ENCODE results near the gene VTCN1. TPM values are rescaled to one million over a fixed set of nuclear protein-coding genes. Genes with fewer than 3 reads are reported as not detected.

Gene VTCN1
- total and polyA plus RNA-seq, 2 donors (not counting 3 experiments of a cell fraction or from before 2014, with no cell fraction given): not detected

DNA sequence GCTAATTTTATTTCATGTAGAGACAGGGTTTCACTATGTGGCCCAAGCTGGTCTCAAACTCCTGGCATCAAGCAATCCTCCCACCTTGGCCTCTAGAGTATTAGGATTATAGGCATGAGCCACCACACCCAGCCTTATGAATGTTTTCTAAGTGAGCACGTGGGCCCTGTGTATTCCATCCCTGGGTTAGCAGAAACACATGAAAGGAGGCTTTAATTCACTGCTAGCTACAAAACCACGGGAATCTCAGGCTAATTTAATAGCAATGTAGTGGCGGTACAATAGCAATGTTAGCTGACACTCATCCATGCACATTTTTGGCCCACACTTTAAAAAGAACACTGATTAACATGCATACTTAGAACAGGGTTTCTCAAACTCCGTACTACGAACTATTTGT is 32.0 kb downstream of the VTCN1 start:
- Histone ChIP-seq H3K9me1 (replicated peaks; ENCODE audit: control insufficient read depth, extremely low read depth, insufficient read depth, low read length) (no peaks in the 10 kb centered on the region), H4K20me1 (replicated peaks; ENCODE audit: control insufficient read depth, extremely low read depth, insufficient read depth, low read length) (no peaks in the 10 kb centered on the region), H3K9ac (replicated peaks; ENCODE audit: extremely low read depth, insufficient read depth, low read length) (no peak overlapping the region), H3K27me3 (ENCODE audit: control insufficient read depth in 2 of 2, insufficient read depth in 2 of 2, low read length in 2 of 2) (peaks cover 0 to 2% of the 10 kb centered on the region in 2 experiments), H3K4me1 (ENCODE audit: control insufficient read depth, extremely low read depth, insufficient read depth, low read length) (no peaks in the 10 kb centered on the region), H3K4me2 (ENCODE audit: insufficient read depth, low read length) (no peak overlapping the region), H3K4me3 (replicated peaks in 1 of 3; ENCODE audit: insufficient read depth in 1 of 3, low read depth in 1 of 3, low read length in 3 of 3) (no peak overlapping the region), H3K9me3 (replicated peaks; ENCODE audit: control insufficient read depth, insufficient read depth, low read length) (no peaks in the 10 kb centered on the region), H3K27ac (ENCODE audit: insufficient read depth, low read depth, low read length) (no peak overlapping the region), H2AFZ (ENCODE audit: low read depth, low read length) (no peak overlapping the region), H3K79me2 (ENCODE audit: control insufficient read depth, insufficient read depth, low read length) (no peaks in the 10 kb centered on the region), H3K36me3 (ENCODE audit: control insufficient read depth in 2 of 2, extremely low read depth in 1 of 2, insufficient read depth in 2 of 2, low read length in 2 of 2) (no peaks in the 10 kb centered on the region)
- TF ChIP-seq, protein P1, sequence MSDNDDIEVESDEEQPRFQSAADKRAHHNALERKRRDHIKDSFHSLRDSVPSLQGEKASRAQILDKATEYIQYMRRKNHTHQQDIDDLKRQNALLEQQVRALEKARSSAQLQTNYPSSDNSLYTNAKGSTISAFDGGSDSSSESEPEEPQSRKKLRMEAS (IDR thresholded peaks at IDR 0.05; ENCODE audit: insufficient read depth, insufficient read length): no peak
- no peak for TF ChIP-seq CTCF (IDR thresholded peaks at IDR 0.05; ENCODE audit: extremely low read depth in 1 of 2, insufficient read depth in 1 of 2, low read depth in 1 of 2, low read length in 2 of 2)
- no peak for TF ChIP-seq FOS (IDR thresholded peaks at IDR 0.05; ENCODE audit: borderline replicate concordance, insufficient read depth, low read length)
- TF ChIP-seq GATA2 (IDR thresholded peaks at IDR 0.05; ENCODE audit: insufficient read depth, insufficient read length, low read depth, low read length): no peak
- TF ChIP-seq POLR2A (IDR thresholded peaks at IDR 0.05; ENCODE audit: low read depth, low read length): no peak
- no peak for TF ChIP-seq EZH2 (IDR thresholded peaks at IDR 0.05; ENCODE audit: borderline replicate concordance, low read depth, low read length, severe bottlenecking)
- no peak for TF ChIP-seq MYC (IDR thresholded peaks at IDR 0.05; ENCODE audit: low read depth, low read length)
- TF ChIP-seq POLR2AphosphoS5 (IDR thresholded peaks at IDR 0.05; ENCODE audit: insufficient read depth, low read depth, low read length): no peak
- TF ChIP-seq JUN (IDR thresholded peaks at IDR 0.05; ENCODE audit: borderline replicate concordance, insufficient read depth, insufficient read length, low read depth): no peak
- intact Hi-C loops (cut with micrococcal nuclease) (no loop called here), dilution Hi-C loops (cut with MboI; ENCODE audit: extremely low pct_ligation_motif_present, low sequenced_read_pairs) (no loop called here)
- DNase-seq (ENCODE audit: low read depth, low spot score) (no peak), FAIRE-seq (no peak)
- ChIA-PET POLR2A (no interaction called here), CTCF (interaction anchor here (0.6 kb wide), 1 partner anchor 107 kb away, joined by 3 read pairs; no protein-coding TSS in a partner anchor)
- no TSS peak for BruUV-seq (replicated peaks)
